ENCODE data around the gene CACNA1D.

The CACNA1D gene

GRCh38 chr3:53718462-53718861, 224.1 kb downstream of the CACNA1D start:
- no peak for DNase-seq (ENCODE audit: low read depth)

GRCh38 chr3:53719796-53720195, 225.4 kb downstream of the CACNA1D start:
- no peak for DNase-seq (ENCODE audit: low read depth)

- no peak for DNase-seq (ENCODE audit: low read depth)
Measured at GRCh38 chr3:53721187-53722119, 227.0 kb downstream of the CACNA1D start.

- DNase-seq (ENCODE audit: low read depth) = no peak
Measured at GRCh38 chr3:53724566-53724965, 230.2 kb downstream of the CACNA1D start.

GRCh38 chr3:53725387-53725995, 231.1 kb downstream of the CACNA1D start:
- no peak for DNase-seq (ENCODE audit: low read depth)

GRCh38 chr3:53726643-53727042, 232.2 kb downstream of the CACNA1D start:
- DNase-seq (ENCODE audit: low read depth) = no peak

GRCh38 chr3:53728606-53729005, 234.2 kb downstream of the CACNA1D start:
- DNase-seq (ENCODE audit: low read depth) = no peak

GRCh38 chr3:53729159-53729558, 234.7 kb downstream of the CACNA1D start:
- DNase-seq (ENCODE audit: low read depth) = no peak

- no peak for DNase-seq (ENCODE audit: low read depth)
Measured at GRCh38 chr3:53729618-53730017, 235.2 kb downstream of the CACNA1D start.

GRCh38 chr3:53730576-53730975, 236.2 kb downstream of the CACNA1D start:
- no peak for DNase-seq (ENCODE audit: low read depth)

GRCh38 chr3:53731934-53732624, 237.7 kb downstream of the CACNA1D start:
- DNase-seq (ENCODE audit: low read depth) = no peak

GRCh38 chr3:53733446-53733845, 239.0 kb downstream of the CACNA1D start:
- no peak for DNase-seq (ENCODE audit: low read depth)

- DNase-seq (ENCODE audit: low read depth) = no peak
Measured at GRCh38 chr3:53739966-53740365, 245.6 kb downstream of the CACNA1D start.

GRCh38 chr3:53740956-53741355, 246.5 kb downstream of the CACNA1D start:
- no peak for DNase-seq (ENCODE audit: low read depth)

- DNase-seq (ENCODE audit: low read depth) = no peak
Measured at GRCh38 chr3:53744351-53744750, 249.9 kb downstream of the CACNA1D start.

- no peak for DNase-seq (ENCODE audit: low read depth)
Measured at GRCh38 chr3:53747559-53747958, 253.1 kb downstream of the CACNA1D start.

- no peak for DNase-seq (ENCODE audit: low read depth)
Measured at GRCh38 chr3:53748512-53749271, 254.3 kb downstream of the CACNA1D start.

GRCh38 chr3:53749448-53749847, 255.0 kb downstream of the CACNA1D start:
- DNase-seq (ENCODE audit: low read depth) = no peak

- DNase-seq (ENCODE audit: low read depth) = no peak
Measured at GRCh38 chr3:53750253-53751210, 256.1 kb downstream of the CACNA1D start.

GRCh38 chr3:53753518-53754183, 259.2 kb downstream of the CACNA1D start:
- no peak for DNase-seq (ENCODE audit: low read depth)

Data from activated T-cell treated with anti-CD3 and anti-CD28 coated beads for 48 hours (primary cell).